Mesothelial cell of epicardium (in vitro differentiated cells): Measurements from ENCODE around the gene AVPR1B. TPM values are rescaled to one million over a fixed set of nuclear protein-coding genes. Genes with fewer than 3 reads are reported as not detected.

Source experiments
- DNase-seq, 2 experiments: peaks; one replicate each; pipeline ENCODE4 v3.0.0; 2021; ENCODE audit warnings: low spot score in 2 of 2; ENCODE audit not compliant: unreplicated experiment in 2 of 2
- H3K27ac Mint-ChIP-seq: 2 replicates; pipeline ENCODE4 v1.8.0; 2021; ENCODE audit warnings: mixed read lengths
- H3K27me3 Mint-ChIP-seq: 2 replicates; pipeline ENCODE4 v1.8.0; 2021; ENCODE audit warnings: low read depth, mixed read lengths
- H3K36me3 Mint-ChIP-seq: 2 replicates; pipeline ENCODE4 v1.8.0; 2021; ENCODE audit warnings: mixed read lengths
- H3K4me1 Mint-ChIP-seq: 2 replicates; pipeline ENCODE4 v1.8.0; 2021; ENCODE audit warnings: mixed read lengths
- H3K4me3 Mint-ChIP-seq: 2 replicates; pipeline ENCODE4 v1.8.0; 2021; ENCODE audit warnings: mild to moderate bottlenecking, moderate library complexity, mixed read lengths
- H3K9me3 Mint-ChIP-seq: 2 replicates; pipeline ENCODE4 v1.8.0; 2021; ENCODE audit warnings: mixed read lengths
- CTCF ChIP-seq: fragments of 200-600 bp; sonication (generic); IDR thresholded peaks from one replicate; pipeline ENCODE4 v1.5.0; 2021; ENCODE audit warnings: antibody characterized with exemption; ENCODE audit not compliant: unreplicated experiment
- total RNA-seq: library from RNA; stranded (reverse); gene quantifications from 3 replicates; pipeline ENCODE4 v1.2.1, GENCODE V29; 2021

AVPR1B gene
- total RNA-seq, 1 donor from 2014 or later, result not detected

- Mint-ChIP-seq H3K9me3 (no peaks in the 10 kb centered on the region), H3K4me3 (no peak overlapping the region), H3K27me3 (peaks cover 35% of the 10 kb centered on the region), H3K27ac (no peak overlapping the region), H3K36me3 (no peaks in the 10 kb centered on the region), H3K4me1 (peaks cover 8% of the 10 kb centered on the region)
- DNase-seq, result no peak
- no peak for TF ChIP-seq CTCF
Observed at GRCh38 chr1:206142011-206142410, 24.8 kb upstream of the AVPR1B start.

GRCh38 chr1:206136241-206136640 lies 19.1 kb upstream of the AVPR1B start:
- Mint-ChIP-seq H3K27ac (no peak overlapping the region), H3K27me3 (peaks cover 24% of the 10 kb centered on the region), H3K9me3 (no peaks in the 10 kb centered on the region), H3K36me3 (no peaks in the 10 kb centered on the region), H3K4me3 (no peak overlapping the region), H3K4me1 (no peaks in the 10 kb centered on the region)
- DNase-seq, result no peak
- TF ChIP-seq CTCF, result no peak

GRCh38 chr1:206135248-206135647 lies 18.1 kb upstream of the AVPR1B start:
- Mint-ChIP-seq H3K4me3 (no peak overlapping the region), H3K27me3 (peaks cover 27% of the 10 kb centered on the region), H3K27ac (no peak overlapping the region), H3K9me3 (no peaks in the 10 kb centered on the region), H3K36me3 (no peaks in the 10 kb centered on the region), H3K4me1 (no peaks in the 10 kb centered on the region)
- no peak for DNase-seq
- TF ChIP-seq CTCF, result no peak

GRCh38 chr1:206133751-206134415 lies 16.7 kb upstream of the AVPR1B start:
- DNase-seq, result no peak
- TF ChIP-seq CTCF, result no peak
- no peaks in the 10 kb centered on the region for H3K9me3 Mint-ChIP-seq
- H3K4me1 Mint-ChIP-seq, result no peaks in the 10 kb centered on the region
- no peaks in the 10 kb centered on the region for H3K36me3 Mint-ChIP-seq
- no peak overlapping the region for H3K4me3 Mint-ChIP-seq
- peaks cover 21% of the 10 kb centered on the region for H3K27me3 Mint-ChIP-seq
- H3K27ac Mint-ChIP-seq, result no peak overlapping the region

GRCh38 chr1:206131037-206131436 lies 13.8 kb upstream of the AVPR1B start:
- no peak overlapping the region for H3K4me3 Mint-ChIP-seq
- H3K4me1 Mint-ChIP-seq, result no peaks in the 10 kb centered on the region
- no peak for DNase-seq
- H3K27ac Mint-ChIP-seq, result no peak overlapping the region
- no peaks in the 10 kb centered on the region for H3K9me3 Mint-ChIP-seq
- peaks cover 25% of the 10 kb centered on the region for H3K27me3 Mint-ChIP-seq
- no peak for TF ChIP-seq CTCF
- no peaks in the 10 kb centered on the region for H3K36me3 Mint-ChIP-seq

GRCh38 chr1:206128196-206128595 lies 11.0 kb upstream of the AVPR1B start:
- Mint-ChIP-seq H3K4me1 (no peaks in the 10 kb centered on the region), H3K4me3 (no peak overlapping the region), H3K27me3 (peaks cover 23% of the 10 kb centered on the region), H3K36me3 (no peaks in the 10 kb centered on the region), H3K27ac (no peak overlapping the region), H3K9me3 (peaks cover 7% of the 10 kb centered on the region)
- no peak for DNase-seq
- TF ChIP-seq CTCF, result no peak
